Endodermal cell (in vitro differentiated cells): ENCODE results near the gene PRPF6. TPM values are rescaled to one million over a fixed set of nuclear protein-coding genes. Genes with fewer than 3 reads are reported as not detected.

Experiments
- DNase-seq: peaks from one replicate; pipeline ENCODE4 v3.0.0-alpha.2; 2017
- H3K27ac ChIP-seq: 2 replicates; pipeline ENCODE4 v1.5.1; 2013; ENCODE audit warnings: mild to moderate bottlenecking, low read depth, low read length, moderate library complexity
- H3K27me3 ChIP-seq: 2 replicates; pipeline ENCODE4 v1.6.1; 2013; ENCODE audit warnings: mild to moderate bottlenecking, low read length, moderate library complexity; ENCODE audit not compliant: insufficient read depth, control insufficient read depth, poor library complexity, severe bottlenecking
- H3K36me3 ChIP-seq: 2 replicates; pipeline ENCODE4 v1.7.0; 2013; ENCODE audit warnings: mild to moderate bottlenecking, low read length, moderate library complexity; ENCODE audit not compliant: control insufficient read depth, insufficient read depth
- H3K4me1 ChIP-seq: one replicate; pipeline ENCODE4 v1.7.0; 2013; ENCODE audit warnings: low read length; ENCODE audit not compliant: control insufficient read depth, insufficient read depth
- H3K4me3 ChIP-seq: 2 replicates; pipeline ENCODE4 v1.5.1; 2013; ENCODE audit warnings: mild to moderate bottlenecking, low read length, moderate library complexity
- H3K9ac ChIP-seq: 2 replicates; pipeline ENCODE4 v1.6.1; 2013; ENCODE audit warnings: mild to moderate bottlenecking, low read length, moderate library complexity; ENCODE audit not compliant: poor library complexity, severe bottlenecking; ENCODE audit errors: extremely low read depth
- H3K9me3 ChIP-seq: 2 replicates; pipeline ENCODE4 v1.6.1; 2013; ENCODE audit warnings: mild to moderate bottlenecking, low read length, moderate library complexity; ENCODE audit not compliant: control insufficient read depth
- H3K27ac Mint-ChIP-seq: 2 replicates; pipeline ENCODE4 v1.8.0; 2020; ENCODE audit warnings: mixed read lengths
- H3K27me3 Mint-ChIP-seq: 2 replicates; pipeline ENCODE4 v1.8.0; 2021; ENCODE audit warnings: mild to moderate bottlenecking, mixed read lengths; ENCODE audit not compliant: insufficient read depth
- H3K36me3 Mint-ChIP-seq: 2 replicates; pipeline ENCODE4 v1.8.0; 2020; ENCODE audit warnings: low read depth, mixed read lengths
- H3K4me1 Mint-ChIP-seq: 2 replicates; pipeline ENCODE4 v1.8.0; 2020; ENCODE audit warnings: mixed read lengths
- H3K4me3 Mint-ChIP-seq: 2 replicates; pipeline ENCODE4 v1.8.0; 2020; ENCODE audit warnings: mild to moderate bottlenecking, moderate library complexity, mixed read lengths
- H3K9me3 Mint-ChIP-seq: 2 replicates; pipeline ENCODE4 v1.8.0; 2020; ENCODE audit warnings: mild to moderate bottlenecking, mixed read lengths
- CTCF ChIP-seq: fragments of 200-600 bp; sonication (generic); conservative IDR thresholded peaks from 2 replicates; pipeline ENCODE4 v1.5.0; 2021; ENCODE audit warnings: antibody characterized with exemption, mild to moderate bottlenecking
- WGBS, 2 experiments: methylation state at CpG; one replicate each; pipeline versions ENCODE4 v1.1.5 to v1.1.7; 2013; ENCODE audit warnings: missing lambda C conversion rate in 2 of 2, mixed read lengths in 1 of 2; ENCODE audit not compliant: insufficient coverage in 1 of 2, insufficient read length in 1 of 2; 5-methylcytosine and 5-hydroxymethylcytosine counted together
- total RNA-seq, 2 donors: library from RNA; stranded (reverse); fragmentation: NEBNext Ultra II Directional in 1 of 2; extraction: Animal tissue kit (Norgen Biotek cat#: 25700) in 1 of 2; gene quantifications; 2 replicates in 1 of 2; 3 replicates in 1 of 2; pipeline ENCODE4 v1.2.1, GENCODE V29; 2021

The PRPF6 gene
- total RNA-seq, 2 donors from 2014 or later: 73.3 to 73.9 TPM

GRCh38 chr20:63977739-63978276 is 3.1 kb upstream of the PRPF6 start:
- WGBS, 2 experiments: 80 to 81% methylated on average over 11 to 16 of the region's 16 CpGs
- Histone ChIP-seq H3K4me3 (peak overlapping the region; percentile 81), H3K27me3 (no peaks in the 10 kb centered on the region), H3K9me3 (no peaks in the 10 kb centered on the region), H3K27ac (no peak overlapping the region), H3K4me1 (peaks cover 9% of the 10 kb centered on the region), H3K9ac (no peak overlapping the region), H3K36me3 (peaks cover 4% of the 10 kb centered on the region)
- H3K27ac Mint-ChIP-seq: no peak overlapping the region
- peak overlapping the region; percentile 88 for H3K4me3 Mint-ChIP-seq
- peaks cover 11% of the 10 kb centered on the region for H3K27me3 Mint-ChIP-seq
- H3K4me1 Mint-ChIP-seq: peaks cover 19% of the 10 kb centered on the region
- no peaks in the 10 kb centered on the region for H3K9me3 Mint-ChIP-seq
- peaks cover 9% of the 10 kb centered on the region for H3K36me3 Mint-ChIP-seq
- TF ChIP-seq CTCF: no peak
- peak; percentile 55 for DNase-seq

- no peaks in the 10 kb centered on the region for H3K9me3 ChIP-seq
- no peak for TF ChIP-seq CTCF
- Mint-ChIP-seq H3K36me3 (peaks cover 15% of the 10 kb centered on the region), H3K27ac (no peak overlapping the region), H3K9me3 (no peaks in the 10 kb centered on the region), H3K4me3 (peak overlapping the region; percentile 88), H3K27me3 (peaks cover 10% of the 10 kb centered on the region), H3K4me1 (peaks cover 19% of the 10 kb centered on the region)
- peaks cover 10% of the 10 kb centered on the region for H3K36me3 ChIP-seq
- no peak overlapping the region for H3K27ac ChIP-seq
- no peaks in the 10 kb centered on the region for H3K27me3 ChIP-seq
- H3K4me1 ChIP-seq: peaks cover 9% of the 10 kb centered on the region
- peak overlapping the region; percentile 6 for H3K9ac ChIP-seq
- DNase-seq: peak; percentile 91
- peak overlapping the region; percentile 81 for H3K4me3 ChIP-seq
- 10 to 17% methylated on average over 16 to 51 of the region's 52 CpGs for WGBS, 2 experiments
These were observed 2.4 kb upstream of the PRPF6 start for GRCh38 chr20:63978319-63979228.

- WGBS, 2 experiments: 0% methylated on average over 4 to 47 of the region's 47 CpGs
- H3K36me3 ChIP-seq: peaks cover 14% of the 10 kb centered on the region
- no peaks in the 10 kb centered on the region for H3K9me3 ChIP-seq
- Mint-ChIP-seq H3K27me3 (peaks cover 10% of the 10 kb centered on the region), H3K36me3 (peaks cover 18% of the 10 kb centered on the region), H3K4me1 (peaks cover 19% of the 10 kb centered on the region), H3K9me3 (no peaks in the 10 kb centered on the region), H3K4me3 (peak overlapping the region; percentile 88), H3K27ac (no peak overlapping the region)
- TF ChIP-seq CTCF: no peak
- H3K4me1 ChIP-seq: peaks cover 9% of the 10 kb centered on the region
- no peak overlapping the region for H3K27ac ChIP-seq
- peak overlapping the region; percentile 6 for H3K9ac ChIP-seq
- DNase-seq: peak; percentile 66
- peak overlapping the region; percentile 81 for H3K4me3 ChIP-seq
- H3K27me3 ChIP-seq: no peaks in the 10 kb centered on the region
These were observed 1.7 kb upstream of the PRPF6 start for GRCh38 chr20:63979229-63979556.
